OCI-M1 (cell line): ENCODE data around the gene ARL6IP5.

Experiments used
- DNase-seq: peaks from one replicate; lab custom pipeline; 2025; lab: John Stamatoyannopoulos, UW

ARL6IP5 gene

GRCh38 chr3:69085833-69086722, 1.3 kb downstream of the ARL6IP5 start:
- peak; percentile 68 for DNase-seq

GRCh38 chr3:69087030-69087791, 2.5 kb downstream of the ARL6IP5 start:
- no peak for DNase-seq

DNA sequence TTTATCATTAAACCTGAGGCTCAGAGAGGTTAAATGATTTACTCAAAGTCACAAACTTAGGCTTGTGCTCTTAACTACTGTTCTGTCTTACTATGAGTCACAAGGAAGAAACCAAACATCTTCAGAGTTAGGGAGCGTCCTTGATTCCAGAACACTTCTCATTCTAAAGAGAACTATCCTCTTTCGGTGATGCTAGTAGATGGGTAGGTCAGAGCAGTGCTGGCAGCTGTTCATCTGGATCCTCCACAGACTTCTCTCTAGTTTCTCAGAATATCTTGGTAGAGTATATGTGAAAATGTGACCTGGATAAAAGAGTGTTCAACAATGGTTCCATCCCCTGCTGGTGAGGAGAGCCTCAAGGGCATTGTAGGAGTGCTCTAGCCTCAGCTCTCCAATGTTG, 3.3 kb downstream of the ARL6IP5 start:
- no peak for DNase-seq

DNA sequence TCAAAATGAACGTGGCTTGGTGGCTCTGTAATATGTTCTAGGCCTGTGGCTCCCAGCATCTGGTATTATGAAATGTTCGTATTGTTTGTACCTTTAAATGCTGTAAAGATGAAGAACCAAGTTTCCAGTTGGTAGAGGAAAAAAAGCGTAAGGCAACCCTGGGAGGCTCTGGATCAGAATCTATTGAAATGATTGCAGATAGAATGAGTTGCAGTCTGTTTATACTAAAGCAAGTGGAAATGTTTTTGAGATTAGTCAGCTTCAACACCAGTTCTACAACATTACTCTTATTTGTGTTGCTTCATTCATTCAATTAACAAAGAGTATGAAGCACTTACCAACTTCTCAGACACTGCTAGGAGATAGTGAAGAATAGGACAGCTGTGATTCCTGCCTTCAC, 5.3 kb downstream of the ARL6IP5 start:
- DNase-seq, result no peak

GRCh38 chr3:69091389-69092029, 6.8 kb downstream of the ARL6IP5 start:
- DNase-seq, result no peak

DNA sequence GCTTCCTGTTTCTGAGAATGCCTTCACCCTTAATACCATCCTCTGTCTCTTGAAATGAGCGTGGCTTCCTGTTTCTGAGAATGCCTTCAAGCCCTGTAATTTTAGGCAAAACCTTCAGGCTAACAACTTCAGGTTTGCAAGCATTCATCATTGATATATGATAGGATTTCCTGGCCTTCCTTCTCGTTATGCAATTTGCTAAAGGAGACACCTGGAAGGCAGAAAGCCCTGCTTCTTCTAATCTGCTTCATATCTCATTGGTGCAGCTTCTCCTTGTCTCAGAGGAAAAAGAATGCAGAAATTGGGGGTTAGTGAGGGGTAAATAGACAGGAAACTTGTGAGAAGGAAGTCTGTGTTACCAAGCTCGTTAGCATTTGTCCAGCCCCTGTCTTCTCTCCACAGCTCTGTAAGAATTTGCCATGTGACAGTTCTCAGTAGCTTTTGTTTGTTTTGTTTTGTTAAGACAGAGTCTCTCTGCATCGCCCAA, 7.3 kb downstream of the ARL6IP5 start:
- DNase-seq, result peak; percentile 75

DNA sequence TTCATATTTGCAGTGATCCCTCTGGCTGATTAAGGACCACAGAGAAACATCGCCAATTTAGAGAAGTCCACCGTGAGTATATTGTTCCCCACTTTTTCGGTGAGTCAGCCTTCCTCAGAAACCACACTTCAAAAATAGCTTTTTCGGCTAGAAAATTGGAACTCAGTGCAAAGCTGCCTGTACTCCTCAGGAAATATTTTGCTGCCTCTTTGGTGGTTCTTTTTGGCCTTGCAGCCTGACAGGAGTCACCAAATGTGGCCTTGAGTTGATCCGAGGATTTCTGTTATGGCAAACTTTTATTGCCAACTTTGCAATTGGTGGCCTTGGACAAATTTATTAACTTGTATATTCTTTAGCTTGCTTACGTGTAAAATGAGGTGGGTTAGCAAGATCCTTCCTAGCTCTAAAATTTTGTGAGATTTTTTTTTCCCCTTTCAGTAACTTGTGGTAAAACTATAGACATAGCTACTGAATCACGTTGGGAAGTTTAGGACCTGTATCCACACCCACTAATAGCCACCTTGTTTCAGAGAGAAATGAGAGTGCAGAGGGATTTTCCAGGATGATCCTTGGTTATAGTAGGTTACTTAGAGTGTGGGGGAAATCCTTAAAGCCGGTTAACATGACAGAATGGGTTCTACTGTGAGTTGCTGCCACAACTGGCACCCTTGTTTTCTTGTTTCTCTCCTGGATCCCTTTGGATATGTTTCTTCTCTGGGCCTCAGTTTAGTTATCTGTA, 9.9 kb downstream of the ARL6IP5 start:
- DNase-seq, result peak; percentile 71

DNA sequence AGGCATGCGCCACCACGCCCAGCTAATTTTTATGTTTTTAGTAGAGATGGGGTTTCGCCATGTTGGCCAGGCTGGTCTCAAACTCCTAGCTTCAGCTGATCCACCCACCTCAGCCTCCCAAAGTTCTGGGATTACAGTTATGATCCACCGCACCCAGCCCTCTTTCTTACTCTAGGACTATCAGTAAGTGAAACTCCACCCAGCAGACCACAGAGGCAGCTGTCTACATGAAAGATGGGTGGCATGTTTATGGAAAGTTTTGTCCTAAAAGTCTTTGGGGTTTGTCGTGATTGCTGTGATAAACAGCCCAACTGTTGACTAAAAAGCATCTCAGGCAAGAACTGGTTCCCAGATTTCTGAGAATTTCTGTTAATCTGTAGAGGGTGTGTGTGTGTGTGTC, 10.9 kb downstream of the ARL6IP5 start:
- peak; percentile 77 for DNase-seq

- no peak for DNase-seq
Observed at GRCh38 chr3:69096299-69096698, 11.6 kb downstream of the ARL6IP5 start.

DNA sequence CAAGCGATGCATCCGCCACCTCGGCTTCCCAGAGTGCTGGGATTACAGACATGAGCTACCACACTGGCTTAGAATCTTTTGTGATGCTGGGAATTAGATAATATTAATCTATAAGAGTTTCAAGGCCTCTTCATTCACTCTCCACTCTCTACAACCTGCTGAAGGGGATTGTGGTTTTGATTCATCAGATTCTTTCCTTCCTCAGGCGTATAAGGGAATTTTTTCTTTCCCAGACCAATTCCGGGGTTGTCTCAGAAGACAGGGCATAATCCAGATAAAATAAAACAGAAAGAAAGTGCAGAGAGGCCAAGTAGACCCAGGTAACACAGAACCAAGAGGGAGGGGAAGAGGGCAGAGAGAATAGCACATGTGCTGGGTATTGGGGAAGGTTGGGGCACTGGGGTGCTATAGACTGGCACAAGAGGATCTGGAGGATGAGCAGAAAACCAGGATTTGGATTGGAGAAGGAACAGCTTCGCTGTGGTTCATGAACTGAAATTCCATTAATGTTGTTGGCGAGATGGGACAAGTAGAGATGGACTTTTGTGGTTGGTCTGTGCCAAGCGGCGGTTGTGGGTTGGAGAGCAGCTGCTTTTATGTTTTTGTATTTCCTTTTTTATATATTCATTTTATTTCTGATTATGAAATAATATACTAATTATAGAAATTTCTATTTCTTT, 12.8 kb downstream of the ARL6IP5 start:
- DNase-seq, result no peak

GRCh38 chr3:69099576-69099975, 14.8 kb downstream of the ARL6IP5 start:
- DNase-seq, result no peak

- DNase-seq, result no peak
Observed at GRCh38 chr3:69102384-69102783, 17.6 kb downstream of the ARL6IP5 start.

GRCh38 chr3:69103123-69103522, 18.4 kb downstream of the ARL6IP5 start:
- no peak for DNase-seq

DNA sequence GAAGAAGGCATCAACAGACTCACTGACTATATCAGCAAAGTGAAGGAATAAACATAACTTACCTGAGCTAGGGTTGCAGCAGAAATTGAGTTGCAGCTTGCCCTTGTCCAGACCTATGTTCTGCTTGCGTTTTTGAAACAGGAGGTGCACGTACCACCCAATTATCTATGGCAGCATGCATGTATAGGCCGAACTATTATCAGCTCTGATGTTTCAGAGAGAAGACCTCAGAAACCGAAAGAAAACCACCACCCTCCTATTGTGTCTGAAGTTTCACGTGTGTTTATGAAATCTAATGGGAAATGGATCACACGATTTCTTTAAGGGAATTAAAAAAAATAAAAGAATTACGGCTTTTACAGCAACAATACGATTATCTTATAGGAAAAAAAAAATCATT, 19.8 kb downstream of the ARL6IP5 start:
- peak; percentile 60 for DNase-seq

DNA sequence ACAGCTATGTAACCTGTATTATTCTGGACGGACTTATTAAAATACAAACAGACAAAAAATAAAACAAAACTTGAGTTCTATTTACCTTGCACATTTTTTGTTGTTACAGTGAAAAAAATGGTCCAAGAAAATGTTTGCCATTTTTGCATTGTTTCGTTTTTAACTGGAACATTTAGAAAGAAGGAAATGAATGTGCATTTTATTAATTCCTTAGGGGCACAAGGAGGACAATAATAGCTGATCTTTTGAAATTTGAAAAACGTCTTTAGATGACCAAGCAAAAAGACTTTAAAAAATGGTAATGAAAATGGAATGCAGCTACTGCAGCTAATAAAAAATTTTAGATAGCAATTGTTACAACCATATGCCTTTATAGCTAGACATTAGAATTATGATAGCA, 20.6 kb downstream of the ARL6IP5 start:
- DNase-seq, result no peak

DNA sequence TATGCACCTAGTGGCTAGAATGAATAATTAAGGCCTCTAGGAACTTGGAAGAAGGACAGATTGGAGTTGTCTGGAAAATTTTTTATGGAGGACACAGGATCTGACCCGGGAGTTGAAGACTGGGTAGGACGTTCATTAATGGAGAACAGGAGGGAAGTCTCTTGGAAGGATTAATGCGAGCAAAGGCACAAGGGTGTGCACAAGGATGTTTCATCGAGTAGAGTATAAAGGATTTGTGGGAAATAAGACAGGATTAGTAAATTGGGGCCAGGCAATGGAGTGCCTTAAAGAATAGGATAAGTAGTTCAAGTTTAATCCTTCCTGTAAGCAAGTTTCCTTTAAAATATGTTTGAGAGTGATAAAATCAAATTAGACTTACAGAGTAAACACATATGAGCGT, 23.1 kb downstream of the ARL6IP5 start:
- DNase-seq, result no peak

DNA sequence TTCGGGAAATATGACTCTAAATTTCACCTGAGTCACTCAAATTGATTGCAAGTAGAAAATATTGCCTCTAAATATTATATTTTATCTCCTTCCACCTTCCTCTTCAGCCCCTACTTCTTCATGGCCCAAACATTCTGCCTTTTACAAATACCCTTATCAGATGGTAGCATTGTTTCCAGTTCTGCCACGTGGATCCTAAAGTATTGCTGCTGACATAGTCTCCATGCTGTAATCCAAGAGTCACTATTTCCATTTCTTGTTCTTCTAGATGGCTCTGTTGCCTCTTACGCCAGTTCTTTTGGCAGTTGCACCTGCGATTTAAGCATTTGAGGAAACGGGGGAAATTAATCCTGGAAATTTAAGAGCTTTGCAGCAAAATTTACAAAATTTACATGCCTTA, 24.1 kb downstream of the ARL6IP5 start:
- peak; percentile 54 for DNase-seq

DNA sequence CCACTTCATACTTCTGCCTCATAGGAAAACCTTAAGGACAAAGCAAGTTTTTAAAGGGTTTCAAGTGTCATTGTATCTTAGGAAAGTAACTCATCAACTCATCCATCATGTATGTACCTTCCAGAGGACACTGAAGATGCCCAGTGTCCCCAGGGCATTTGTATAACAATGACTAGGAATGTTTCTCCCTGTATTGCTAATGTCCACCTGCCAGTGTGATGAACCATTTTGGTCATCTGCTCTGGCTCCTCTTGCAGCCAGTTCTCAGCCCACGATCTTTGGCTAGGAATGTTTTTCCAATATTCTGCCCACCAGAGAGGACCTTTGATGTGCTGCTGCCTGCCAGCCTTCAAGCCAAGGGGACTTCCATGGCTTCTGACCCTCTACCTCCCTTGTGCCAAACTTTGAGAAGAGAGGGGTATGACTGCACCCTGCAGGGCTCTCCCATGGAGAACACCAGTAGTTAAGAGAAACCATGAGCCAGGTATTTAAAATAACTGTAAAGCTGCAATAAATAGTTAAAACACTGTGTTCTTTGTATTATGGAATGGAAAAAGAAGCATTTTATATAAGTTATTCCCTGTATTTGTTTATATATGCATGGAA, 26.3 kb downstream of the ARL6IP5 start:
- no peak for DNase-seq

- peak; percentile 58 for DNase-seq
Observed at GRCh38 chr3:69113536-69113935, 28.8 kb downstream of the ARL6IP5 start.

GRCh38 chr3:69115731-69116130, 31.0 kb downstream of the ARL6IP5 start:
- DNase-seq, result no peak

GRCh38 chr3:69116162-69116561, 31.4 kb downstream of the ARL6IP5 start:
- DNase-seq, result no peak
